ENCODE data around the gene CABP1.

GRCh38 chr12:120650233-120650690 is 9.8 kb downstream of the CABP1 start:
- TF ChIP-seq CTCF (IDR thresholded peaks at IDR 0.05; ENCODE audit: low read depth, low read length, missing input control) (no peak), REST (IDR thresholded peaks at IDR 0.05) (no peak), EGR1 (IDR thresholded peaks at IDR 0.05; ENCODE audit: low read depth in 2 of 2) (no peak), JUND (IDR thresholded peaks at IDR 0.05) (no peak), GABPA (IDR thresholded peaks at IDR 0.05 in 1 of 2, conservative IDR thresholded peaks at IDR 0.05 in 1 of 2) (no peak), TAF1 (conservative IDR thresholded peaks at IDR 0.05) (no peak)
